GM11168 (cell line): ENCODE results near the gene FAM76B.

Experiments used
- in situ Hi-C: fragments of 300-500 bp; cut with MboI; formaldehyde crosslinking; loops from one replicate; pipeline ENCODE4 v1.12.0; 2022; ENCODE audit warnings: low sequenced_read_pairs; ENCODE audit not compliant: unreplicated experiment

The FAM76B gene

DNA sequence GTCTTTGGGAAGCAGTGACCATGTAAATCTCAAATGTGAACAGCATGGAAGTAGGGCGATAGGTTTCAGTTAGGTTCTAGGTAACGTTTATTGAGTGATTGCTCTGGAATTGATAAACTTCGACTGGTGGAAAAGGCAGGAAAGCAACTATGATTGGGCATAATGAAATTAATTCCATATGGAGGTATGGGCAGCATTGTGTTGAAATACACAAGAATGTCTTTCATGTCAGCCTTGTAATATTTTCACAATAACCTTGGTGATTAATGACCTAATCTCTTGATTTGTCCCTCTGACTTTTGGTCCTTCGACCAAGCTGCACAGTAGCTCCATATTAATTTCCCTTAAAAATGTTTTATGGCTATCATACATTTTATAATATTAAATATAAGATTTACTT lies 3.5 kb upstream of the FAM76B start:
- in situ Hi-C loops, result no loop called here

GRCh38 chr11:95792700-95793099 lies 3.1 kb upstream of the FAM76B start:
- in situ Hi-C loops, result no loop called here

GRCh38 chr11:95792200-95792599 lies 2.6 kb upstream of the FAM76B start:
- in situ Hi-C loops, result no loop called here

- in situ Hi-C loops, result no loop called here
These were observed 2.1 kb upstream of the FAM76B start for GRCh38 chr11:95791709-95792033.

- in situ Hi-C loops, result no loop called here
These were observed 1.5 kb upstream of the FAM76B start for GRCh38 chr11:95790933-95791708.

DNA sequence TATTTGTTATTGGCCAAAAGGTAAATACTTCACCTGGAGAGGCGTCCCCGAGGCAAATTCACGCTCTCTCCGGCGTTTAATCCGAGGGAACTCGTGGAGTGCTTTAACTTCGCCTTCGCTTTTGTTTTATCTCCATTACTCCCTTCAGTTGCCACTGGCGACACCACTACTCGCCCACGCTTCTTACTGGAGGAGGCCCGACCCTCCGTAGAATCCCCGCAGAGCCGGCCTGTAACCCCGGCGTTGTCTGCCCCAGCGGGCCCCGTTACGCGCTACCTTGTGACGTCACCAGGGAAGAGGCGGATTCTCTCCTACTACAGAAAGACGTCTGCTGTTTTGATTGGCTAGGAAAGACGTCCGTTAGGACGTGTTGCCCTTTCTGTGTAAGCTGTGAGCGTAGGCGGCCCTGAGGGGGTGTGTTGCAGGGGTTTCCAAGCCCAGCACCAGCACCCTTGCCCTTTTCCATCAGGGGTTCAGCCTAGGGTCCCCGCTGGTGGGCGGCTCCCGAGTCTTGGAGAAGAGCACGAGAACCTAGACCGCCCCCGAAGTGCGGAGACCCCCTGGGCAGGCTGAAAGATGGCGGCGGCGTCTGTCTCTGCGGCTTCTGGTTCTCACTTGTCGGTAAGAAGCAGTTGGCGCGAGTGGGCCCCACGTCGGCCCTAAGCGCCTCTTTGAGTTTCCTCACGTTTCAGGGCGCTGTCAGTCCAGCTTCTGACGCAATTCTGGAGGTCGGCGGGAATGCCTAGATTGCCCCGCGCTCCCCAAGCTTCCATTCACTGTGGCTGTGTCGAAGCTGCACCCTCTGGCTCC lies 746 bp upstream of the FAM76B start, which contains the start of gene CEP57:
TSS of gene CEP57 (plus strand) at position 376 of the 810 bp plus-strand sequence. CDS start at position 577, 201 bp downstream.
- in situ Hi-C loops, result no loop called here

DNA sequence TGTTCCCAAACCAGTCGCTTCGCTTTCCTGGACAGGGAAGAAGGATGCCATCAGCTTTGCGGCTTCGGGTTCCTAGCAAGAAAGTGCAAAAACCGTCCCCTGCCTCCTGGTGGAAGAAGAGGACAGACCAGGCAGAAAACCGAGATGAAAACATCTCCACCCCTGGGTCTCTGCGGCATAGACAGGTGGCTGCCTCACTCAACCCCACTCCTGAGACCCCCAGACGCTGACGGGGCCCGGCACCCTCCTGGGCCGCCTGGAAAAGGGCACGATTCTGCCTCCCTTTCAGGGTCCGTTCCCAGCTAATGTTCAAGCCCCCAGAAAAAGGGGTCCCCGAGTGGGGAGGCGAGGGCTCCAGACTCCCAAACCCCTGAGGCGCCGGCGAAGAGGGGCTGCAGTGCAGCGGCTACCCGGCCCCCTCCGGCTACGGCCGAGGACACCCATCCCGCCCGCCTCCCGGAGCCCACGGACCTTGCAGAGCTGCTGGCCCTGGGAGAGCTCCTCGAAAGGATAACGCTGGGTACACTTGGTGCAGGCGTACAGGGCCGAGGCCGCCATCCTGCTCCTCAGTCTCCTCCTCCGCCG lies 569 bp downstream of the FAM76B start:
- in situ Hi-C loops, result no loop called here

DNA sequence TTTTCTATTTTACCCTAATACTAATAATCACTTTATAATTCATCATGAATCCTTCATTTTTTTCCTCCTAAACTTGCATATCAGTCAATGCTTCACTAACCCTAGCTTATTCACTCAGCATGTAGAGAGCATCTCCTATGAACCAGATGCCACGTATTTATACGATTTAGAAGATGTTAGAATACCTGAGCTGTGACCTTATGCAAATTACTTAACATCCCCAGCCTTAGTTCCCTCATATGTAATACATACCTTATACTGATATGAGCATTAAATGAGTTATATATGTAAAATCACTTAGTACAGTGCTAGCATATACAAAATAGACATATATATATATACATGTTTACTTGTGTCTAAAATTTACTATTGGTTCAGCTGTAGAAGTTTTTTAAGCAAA lies 9.0 kb downstream of the FAM76B start:
- in situ Hi-C loops, result no loop called here

DNA sequence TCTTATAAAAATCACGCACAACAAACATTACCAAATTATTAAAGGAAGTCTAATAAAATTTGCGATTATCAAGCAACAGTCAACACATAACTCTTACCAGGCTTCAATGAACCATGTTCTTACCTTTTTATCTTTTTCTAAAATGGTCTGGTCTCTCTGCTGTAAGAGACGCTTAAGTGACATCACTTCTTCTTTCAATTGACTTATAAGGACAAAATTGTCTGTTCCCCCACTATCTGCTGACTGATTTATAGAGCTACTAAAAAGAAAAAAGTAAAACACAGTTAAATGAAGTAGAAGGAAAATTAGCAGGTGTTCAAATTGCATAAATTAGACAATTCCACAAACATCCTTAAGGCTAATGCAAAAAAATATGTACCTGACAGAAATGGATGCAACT lies 10.9 kb downstream of the FAM76B start:
- in situ Hi-C loops, result no loop called here

DNA sequence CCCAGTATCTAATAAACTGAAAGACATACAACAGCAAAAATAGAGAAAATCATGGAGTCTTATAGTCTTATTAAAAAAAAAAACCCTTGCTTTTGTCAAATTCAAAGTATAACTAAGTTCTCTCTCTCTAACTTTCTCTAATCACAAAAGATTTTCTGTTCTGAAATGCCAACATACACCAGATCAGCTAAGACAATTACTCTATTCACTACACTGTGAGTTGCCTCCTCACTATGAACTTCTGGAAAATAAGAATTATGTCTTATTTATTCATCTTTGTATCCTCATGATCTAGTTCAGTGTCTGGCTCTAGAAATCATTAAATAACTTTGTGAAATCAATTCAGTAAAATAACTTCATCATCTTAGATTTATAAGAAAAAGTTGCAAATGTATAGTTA lies 12.7 kb downstream of the FAM76B start:
- in situ Hi-C loops, result no loop called here

GRCh38 chr11:95768521-95768920 lies 21.1 kb downstream of the FAM76B start:
- in situ Hi-C loops, result no loop called here

DNA sequence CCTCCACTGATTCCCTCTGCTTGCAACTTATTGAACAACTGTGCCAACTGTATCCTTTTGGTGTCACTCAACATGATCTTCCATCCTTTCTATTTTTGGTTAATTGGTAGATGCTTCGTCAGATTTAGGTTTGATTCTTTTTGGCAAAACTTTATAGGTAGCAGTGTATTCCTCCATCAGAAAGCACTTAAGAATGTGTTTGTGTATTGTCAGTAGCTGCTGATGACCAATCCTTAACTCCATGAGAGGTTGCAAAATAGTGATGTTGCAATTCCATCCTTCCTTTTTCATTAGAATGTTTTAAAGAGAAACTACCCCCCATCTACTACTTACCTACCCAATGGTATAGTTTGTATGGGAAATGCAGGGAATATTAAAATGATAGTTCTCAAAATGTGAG lies 22.1 kb downstream of the FAM76B start:
- in situ Hi-C loops, result no loop called here

- in situ Hi-C loops, result no loop called here
These were observed 22.9 kb downstream of the FAM76B start for GRCh38 chr11:95766701-95767100.

DNA sequence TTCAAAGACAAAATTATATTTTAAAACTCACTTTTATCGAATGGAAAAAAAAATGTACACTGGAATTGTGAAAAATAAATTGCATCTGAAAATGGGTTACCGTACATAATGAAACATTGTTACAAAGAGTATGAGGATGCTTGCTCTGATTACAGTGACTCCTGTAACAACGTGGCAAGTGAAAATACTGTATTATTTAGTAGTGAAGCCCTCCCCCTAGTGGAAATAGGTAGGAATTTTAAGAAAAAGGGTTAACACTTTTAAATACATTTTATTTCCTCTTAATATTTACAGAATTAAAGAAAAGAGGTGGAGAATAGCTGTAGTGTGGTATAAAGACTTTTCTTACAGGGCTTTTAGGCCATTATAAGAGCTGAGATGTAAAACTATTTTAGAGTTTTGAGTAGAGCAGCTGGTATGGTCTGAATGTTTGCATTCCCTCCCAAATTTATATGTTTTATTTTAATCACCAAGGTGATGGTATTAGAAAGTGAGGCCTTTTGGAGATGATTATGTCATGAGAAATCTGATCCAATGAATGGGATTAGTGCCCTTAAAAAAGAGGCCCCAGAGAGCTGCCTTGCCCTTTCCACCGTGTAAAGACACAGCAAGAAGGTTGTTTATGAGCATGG lies 25.2 kb downstream of the FAM76B start:
- in situ Hi-C loops, result loop anchor here (5.0 kb wide), 2 partner anchors 57 to 607 kb away; no protein-coding TSS in a partner anchor

- in situ Hi-C loops, result loop anchor here (5.0 kb wide), 2 partner anchors 55 to 605 kb away; no protein-coding TSS in a partner anchor
These were observed 27.0 kb downstream of the FAM76B start for GRCh38 chr11:95762534-95762933.

DNA sequence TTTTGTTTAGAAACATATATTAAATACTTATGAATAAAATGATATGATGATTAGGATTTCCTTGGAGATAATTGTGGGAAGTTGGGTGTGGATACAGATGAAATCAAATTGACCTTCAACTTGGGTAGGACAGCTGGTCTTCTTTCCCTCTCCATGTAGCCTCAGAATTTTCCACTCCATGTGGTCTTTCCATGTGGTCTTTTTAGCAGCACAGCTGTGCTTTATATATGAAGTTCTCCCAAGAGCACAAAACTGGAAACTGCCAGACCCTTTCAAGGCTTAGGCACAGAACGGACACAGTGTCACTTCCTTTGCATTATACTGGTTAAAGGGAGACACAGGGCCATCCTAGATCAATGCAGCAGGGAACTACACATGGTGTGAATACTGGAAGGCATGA lies 28.6 kb downstream of the FAM76B start:
- in situ Hi-C loops, result loop anchor here (5.0 kb wide), 2 partner anchors 54 to 604 kb away; no protein-coding TSS in a partner anchor

DNA sequence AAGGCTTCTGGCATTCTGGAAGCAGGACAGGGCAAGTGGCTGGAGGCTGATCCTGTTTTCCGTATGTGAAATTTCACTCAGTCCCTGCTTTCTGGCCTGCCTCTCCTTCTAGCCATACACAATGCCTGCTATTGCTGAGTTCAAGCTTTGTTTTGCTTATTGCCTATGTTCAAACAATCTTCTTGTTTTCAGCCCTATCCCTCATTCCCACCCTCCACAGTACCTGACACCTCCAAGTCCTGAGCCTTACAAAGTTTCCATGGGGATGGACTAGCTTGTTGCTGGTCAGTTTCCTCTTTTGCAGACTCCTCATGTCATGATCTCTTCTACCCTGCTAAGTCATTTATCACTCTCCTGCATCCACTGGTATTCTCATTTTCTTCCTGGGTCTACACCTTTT lies 38.1 kb downstream of the FAM76B start:
- in situ Hi-C loops, result no loop called here

DNA sequence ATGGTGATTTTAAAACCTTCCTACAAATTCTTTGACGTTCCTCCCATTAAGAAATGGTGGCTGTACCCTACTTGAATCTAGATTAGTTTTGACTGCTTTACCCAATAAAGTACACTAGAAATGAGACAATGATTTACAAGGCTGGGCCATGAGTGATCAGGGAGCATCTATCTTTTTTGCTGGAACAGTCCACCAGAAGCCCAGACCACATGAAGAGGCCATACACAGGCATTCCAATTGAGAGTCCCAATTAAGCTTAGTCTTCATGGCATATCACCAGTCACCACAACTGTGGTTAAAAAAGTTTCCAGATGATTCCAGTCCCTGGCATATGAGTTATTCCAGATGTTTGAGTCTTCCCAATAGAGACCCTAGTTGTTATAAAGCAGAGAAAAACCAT lies 39.5 kb downstream of the FAM76B start:
- in situ Hi-C loops, result no loop called here

- in situ Hi-C loops, result no loop called here
These were observed 50.3 kb downstream of the FAM76B start for GRCh38 chr11:95739108-95739938.

DNA sequence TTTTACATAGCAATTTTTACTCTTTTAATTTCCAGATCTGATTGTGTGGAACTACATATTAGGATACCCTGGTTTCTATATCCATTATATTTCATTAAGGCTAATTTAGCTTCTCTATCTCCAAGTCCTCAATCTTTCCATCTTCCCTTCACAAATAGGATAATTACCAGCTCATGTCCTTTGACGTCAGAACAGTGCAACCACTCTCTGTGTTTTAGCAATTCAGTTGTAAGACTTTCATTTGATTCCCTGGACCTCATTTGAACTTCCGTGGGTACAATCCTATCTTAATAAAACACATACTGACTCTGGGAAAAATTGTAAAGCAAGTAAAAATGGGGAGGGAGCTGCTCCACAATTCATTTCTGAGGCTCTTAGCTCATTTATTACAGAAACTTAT lies 52.8 kb downstream of the FAM76B start:
- in situ Hi-C loops, result no loop called here
